H1 (cell line): Measurements from ENCODE around the gene NEUROD6. TPM values are rescaled to one million over a fixed set of nuclear protein-coding genes. Genes with fewer than 3 reads are reported as not detected.

ENCODE experiments used
- CHD7 ChIP-seq: fragments of 300-600 bp; sonication (generic); IDR thresholded peaks from 2 replicates; pipeline ENCODE4 v1.7.1; 2012; ENCODE audit warnings: low read length, moderate library complexity, mild to moderate bottlenecking, inconsistent platforms; ENCODE audit not compliant: insufficient replicate concordance
- CTCF ChIP-seq, 3 experiments: IDR thresholded peaks; 1 replicate in 2 of 3; 2 replicates in 1 of 3; pipeline versions ENCODE4 v1.5.1 to v1.6.1; 2011; ENCODE audit warnings: low read length in 3 of 3, mild to moderate bottlenecking in 3 of 3, inconsistent platforms in 2 of 3, low read depth in 1 of 3, moderate library complexity in 1 of 3; ENCODE audit not compliant: insufficient read depth in 1 of 3; ENCODE audit errors: control extremely low read depth in 1 of 3
- EZH2 ChIP-seq: fragments of 200-600 bp; sonication (generic); IDR thresholded peaks from 2 replicates; pipeline ENCODE4 v1.7.1; 2012; ENCODE audit warnings: low read depth, mild to moderate bottlenecking, moderate library complexity, low read length, inconsistent platforms; ENCODE audit not compliant: severe bottlenecking
- NANOG ChIP-seq: IDR thresholded peaks from 2 replicates; pipeline ENCODE4 v1.6.1; 2011; ENCODE audit warnings: low read length, low read depth, mild to moderate bottlenecking, inconsistent platforms; ENCODE audit not compliant: insufficient read depth, poor library complexity, severe bottlenecking
- POU5F1 ChIP-seq: IDR thresholded peaks from 2 replicates; pipeline ENCODE4 v1.6.1; 2011; ENCODE audit warnings: low read depth, mild to moderate bottlenecking, low read length, moderate library complexity
- RBBP5 ChIP-seq: IDR thresholded peaks from 2 replicates; pipeline ENCODE4 v1.7.1; 2012; ENCODE audit warnings: low read depth, mild to moderate bottlenecking, inconsistent platforms, low read length, moderate library complexity, borderline replicate concordance
- RFX5 ChIP-seq: IDR thresholded peaks from 2 replicates; pipeline ENCODE4 v1.6.1; 2011; ENCODE audit warnings: low read depth, low read length, improper control_type of control experiment, borderline replicate concordance
- SIX5 ChIP-seq: IDR thresholded peaks from 2 replicates; pipeline ENCODE4 v1.6.1; 2011; ENCODE audit warnings: mild to moderate bottlenecking, low read depth, low read length
- SP4 ChIP-seq: IDR thresholded peaks from 2 replicates; pipeline ENCODE4 v1.6.1; 2012; ENCODE audit warnings: low read length, inconsistent platforms
- polyA plus RNA-seq, 7 experiments: library from polyadenylated mRNA; depleted of rRNA in 3 of 7; stranded (reverse) in 5 of 7; unstranded in 2 of 7; fragments of >200 nt in 5 of 7; fragments of 200-250 nt in 2 of 7; gene quantifications; 1 replicate in 5 of 7; 2 replicates in 1 of 7; 4 replicates in 1 of 7; pipeline versions ENCODE4 v1.2.1 to v1.2.3, GENCODE V29; 2011 to 2013; ENCODE audit warnings: missing spikeins in 2 of 7, mixed read lengths in 2 of 7
- total RNA-seq: library from RNA; stranded (reverse); fragmentation: NEBNext Ultra II Directional; extraction: Animal tissue kit (Norgen Biotek cat#: 25700); gene quantifications from 2 replicates; pipeline ENCODE4 v1.2.1, GENCODE V29; 2021

NEUROD6 gene
- total and polyA plus RNA-seq, 2 of the 8 experiments (the other 6 are each of a cell fraction or from before 2014, with no cell fraction given) = not detected

GRCh38 chr7:31362401-31362800, 21.9 kb upstream of the NEUROD6 start (continued):
- no peak for TF ChIP-seq CHD7
- no peak for TF ChIP-seq RFX5
- no peak for TF ChIP-seq POU5F1
- no peak for TF ChIP-seq SP4
- no peak for TF ChIP-seq CTCF (IDR thresholded peaks at IDR 0.05; ENCODE audit: control extremely low read depth in 1 of 3, insufficient read depth in 1 of 3, low read depth in 1 of 3, low read length in 3 of 3)
- no peak for TF ChIP-seq NANOG
- TF ChIP-seq RBBP5 = no peak
- TF ChIP-seq EZH2 = no peak
- TF ChIP-seq SIX5 = no peak
